ENCODE measurements around the gene ZNF771.
"Not testable (repeated sequence)": the region's sequence is repeated elsewhere in the genome, so short reads cannot be mapped to it uniquely, and the experiment has no call there.

ZNF771 gene

DNA sequence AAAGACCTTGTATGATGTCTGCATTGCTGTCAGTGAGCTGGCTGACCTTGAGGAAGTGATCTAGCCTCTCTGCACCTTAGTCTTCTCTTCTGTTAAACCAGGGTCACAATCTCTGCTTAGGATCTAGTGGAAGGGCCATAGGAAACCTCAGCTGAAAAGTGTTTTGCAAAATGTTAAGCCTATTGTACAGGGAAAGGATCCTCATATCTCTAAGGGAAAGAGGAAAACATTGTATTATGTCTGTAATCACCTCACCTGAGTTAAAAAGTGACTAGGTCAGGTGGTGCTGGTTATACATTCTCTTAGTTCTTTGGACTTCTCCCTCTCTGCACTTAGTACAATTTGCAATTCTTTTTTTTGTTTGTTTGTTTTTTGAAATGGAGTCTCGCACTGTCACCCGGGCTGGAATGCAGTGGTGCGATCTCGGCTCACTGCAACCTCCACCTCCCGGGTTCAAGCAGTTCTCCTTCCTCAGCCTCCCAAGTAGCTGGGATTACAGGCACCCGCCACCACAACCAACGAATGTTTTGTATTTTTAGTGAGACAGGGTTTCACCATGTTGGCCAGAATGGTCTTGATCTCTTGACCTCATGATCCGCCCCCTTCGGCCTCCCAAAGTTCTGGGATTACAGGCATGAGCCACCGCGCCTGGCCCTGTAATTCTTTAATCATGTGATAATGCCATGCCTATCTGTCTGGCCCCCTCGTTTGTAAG lies 40.3 kb downstream of the ZNF771 start:
- TF ChIP-seq, protein P1, sequence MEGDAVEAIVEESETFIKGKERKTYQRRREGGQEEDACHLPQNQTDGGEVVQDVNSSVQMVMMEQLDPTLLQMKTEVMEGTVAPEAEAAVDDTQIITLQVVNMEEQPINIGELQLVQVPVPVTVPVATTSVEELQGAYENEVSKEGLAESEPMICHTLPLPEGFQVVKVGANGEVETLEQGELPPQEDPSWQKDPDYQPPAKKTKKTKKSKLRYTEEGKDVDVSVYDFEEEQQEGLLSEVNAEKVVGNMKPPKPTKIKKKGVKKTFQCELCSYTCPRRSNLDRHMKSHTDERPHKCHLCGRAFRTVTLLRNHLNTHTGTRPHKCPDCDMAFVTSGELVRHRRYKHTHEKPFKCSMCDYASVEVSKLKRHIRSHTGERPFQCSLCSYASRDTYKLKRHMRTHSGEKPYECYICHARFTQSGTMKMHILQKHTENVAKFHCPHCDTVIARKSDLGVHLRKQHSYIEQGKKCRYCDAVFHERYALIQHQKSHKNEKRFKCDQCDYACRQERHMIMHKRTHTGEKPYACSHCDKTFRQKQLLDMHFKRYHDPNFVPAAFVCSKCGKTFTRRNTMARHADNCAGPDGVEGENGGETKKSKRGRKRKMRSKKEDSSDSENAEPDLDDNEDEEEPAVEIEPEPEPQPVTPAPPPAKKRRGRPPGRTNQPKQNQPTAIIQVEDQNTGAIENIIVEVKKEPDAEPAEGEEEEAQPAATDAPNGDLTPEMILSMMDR (conservative IDR thresholded peaks at IDR 0.05; ENCODE audit: low read depth, low read length), result no peak

DNA sequence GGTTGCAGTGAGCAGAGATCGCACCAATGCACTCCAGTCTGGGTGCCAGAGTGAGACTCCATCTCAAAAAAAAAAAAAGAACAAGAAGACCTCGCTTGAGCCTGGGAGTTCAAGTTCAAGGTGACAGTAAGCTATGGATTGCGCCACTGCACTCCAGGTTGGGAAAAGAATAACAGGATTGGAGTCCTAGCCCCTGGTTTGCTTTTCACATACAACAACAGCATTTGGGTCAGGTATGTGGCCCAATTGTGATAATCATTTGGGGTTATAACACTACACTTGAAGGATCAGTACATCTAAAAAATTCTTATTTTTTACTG lies 41.7 kb downstream of the ZNF771 start:
- TF ChIP-seq, protein P1 (conservative IDR thresholded peaks at IDR 0.05; ENCODE audit: low read depth, low read length), result no peak
- DNase-seq (ENCODE audit: low read depth), result no peak
- H3K4me3 ChIP-seq (ENCODE audit: low read length), result no peak overlapping the region

More for the DNA sequence above, 40.3 kb downstream of the ZNF771 start:
- no peak for DNase-seq (ENCODE audit: low read depth)
- H3K4me3 ChIP-seq (ENCODE audit: low read length), result no peak overlapping the region

DNA sequence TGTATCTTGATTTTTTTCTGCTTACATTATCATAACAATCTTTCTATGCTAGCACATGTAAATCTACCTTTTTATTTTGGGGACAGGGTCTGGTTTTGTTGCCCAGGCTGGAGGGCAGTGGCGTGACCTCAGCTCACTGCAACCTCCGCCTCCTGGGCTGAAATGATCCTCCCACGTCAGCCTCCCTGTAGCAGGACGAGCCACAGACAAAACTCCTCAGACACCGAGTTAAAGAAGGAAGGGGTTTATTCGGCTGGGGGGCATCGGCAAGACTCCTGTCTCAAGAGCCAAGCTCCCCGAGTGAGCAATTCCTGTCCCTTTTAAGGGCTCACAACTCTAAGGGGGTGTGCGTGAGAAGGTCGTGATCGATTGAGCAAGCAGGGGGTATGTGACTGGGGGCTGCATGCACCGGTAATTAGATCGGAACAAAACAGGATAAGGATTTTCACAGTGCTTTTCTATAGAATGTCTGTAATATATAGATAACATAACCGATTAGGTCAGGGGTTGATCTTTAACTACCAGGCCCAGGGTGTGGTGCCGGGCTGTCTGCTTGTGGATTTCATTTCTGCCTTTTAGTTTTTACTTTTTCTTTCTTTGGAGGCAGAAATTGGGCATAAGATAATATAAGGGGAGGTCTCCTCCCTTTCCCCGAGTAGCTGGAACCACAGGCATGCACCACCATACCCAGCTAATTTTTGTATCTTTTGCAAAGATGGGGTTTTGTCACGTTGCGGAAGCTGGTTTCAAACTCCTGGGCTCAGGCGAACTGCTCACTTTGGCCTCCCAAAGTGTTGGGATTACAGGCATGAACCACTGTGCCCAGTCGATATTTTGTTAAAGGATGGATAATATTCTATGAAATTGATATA lies 45.5 kb downstream of the ZNF771 start:
- H3K4me3 ChIP-seq (ENCODE audit: low read length); DNase-seq (ENCODE audit: low read depth): not testable (repeated sequence)

DNA sequence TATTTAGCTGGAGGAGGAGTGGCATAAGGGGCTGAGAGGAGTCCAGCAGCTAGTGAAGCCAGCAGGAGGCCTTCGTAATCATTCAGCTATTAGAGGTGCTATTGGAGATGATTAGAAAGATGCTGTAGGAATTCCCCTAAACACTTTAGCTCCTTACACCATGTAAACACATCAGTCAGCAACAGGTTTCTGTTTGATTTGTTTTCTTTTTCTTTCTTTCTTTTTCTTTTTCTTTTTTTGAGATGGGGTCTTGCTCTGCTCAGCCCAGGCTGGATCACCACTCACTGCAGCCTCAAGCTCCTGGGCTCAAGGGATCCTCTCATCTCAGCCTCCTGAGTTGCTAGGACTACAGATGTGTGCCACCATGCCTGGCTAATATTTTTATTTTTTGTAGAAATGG lies 48.9 kb downstream of the ZNF771 start:
- TF ChIP-seq, protein P1 (conservative IDR thresholded peaks at IDR 0.05; ENCODE audit: low read depth, low read length), result no peak
- DNase-seq (ENCODE audit: low read depth), result no peak
- no peak overlapping the region for H3K4me3 ChIP-seq (ENCODE audit: low read length)

DNA sequence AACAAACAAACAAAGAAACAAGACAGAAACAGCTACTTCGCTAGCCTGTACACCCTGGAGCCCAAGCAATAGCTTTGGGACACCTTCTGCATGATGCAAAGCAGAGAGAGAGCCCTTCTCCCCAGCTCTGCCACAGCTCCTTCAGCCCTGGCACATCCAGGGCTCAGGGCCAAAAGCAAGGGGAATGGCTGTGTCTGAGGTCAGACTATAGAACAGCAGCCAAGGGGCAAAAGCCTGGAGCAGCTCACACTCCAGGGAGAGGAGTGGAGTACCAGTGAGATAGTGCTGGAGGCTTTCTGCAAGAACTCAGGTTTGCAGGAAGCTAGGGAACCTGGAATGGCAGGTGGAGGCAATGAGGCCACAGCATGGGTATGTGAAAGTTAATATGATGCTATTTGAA lies 49.9 kb downstream of the ZNF771 start:
- DNase-seq (ENCODE audit: low read depth), result no peak
- TF ChIP-seq, protein P1 (conservative IDR thresholded peaks at IDR 0.05; ENCODE audit: low read depth, low read length), result no peak
- no peak overlapping the region for H3K4me3 ChIP-seq (ENCODE audit: low read length)

DNA sequence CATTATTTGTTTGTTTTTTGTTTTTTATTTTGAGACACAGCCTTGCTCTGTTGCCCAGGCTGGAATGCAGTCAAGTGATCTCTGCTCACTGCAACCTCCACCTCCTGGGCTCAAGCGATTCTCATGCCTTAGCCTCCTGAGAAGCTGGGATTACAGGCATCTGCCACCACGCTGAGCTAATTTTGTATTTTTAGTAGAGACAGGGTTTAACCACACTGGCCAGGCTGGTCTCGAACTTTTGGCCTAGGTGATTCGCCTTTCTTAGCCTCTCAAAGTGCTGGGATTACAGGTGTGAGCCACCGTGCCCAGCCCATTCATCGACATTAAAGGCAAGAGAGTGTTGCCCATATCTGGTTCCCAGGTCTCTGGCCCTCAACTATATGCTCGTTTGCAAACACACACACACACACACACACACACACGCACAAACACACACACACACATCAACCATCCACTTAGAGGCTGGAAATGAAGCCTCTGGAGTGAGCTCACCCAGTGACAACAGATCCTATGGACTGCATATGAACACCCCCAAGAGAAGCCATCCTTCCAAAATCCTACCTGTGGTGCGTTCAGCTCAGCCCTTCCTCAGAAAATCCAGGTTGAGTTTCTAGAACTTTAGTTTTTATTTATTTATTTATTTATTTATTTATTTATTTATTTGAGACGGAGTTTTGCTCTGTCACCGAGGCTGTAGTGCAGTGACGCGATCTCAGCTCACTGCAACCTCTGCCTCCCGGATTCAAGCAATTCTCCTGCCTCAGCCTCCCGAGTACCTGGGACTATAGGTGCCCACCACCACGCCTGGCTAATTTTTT lies 50.5 kb downstream of the ZNF771 start:
- no peak overlapping the region for H3K4me3 ChIP-seq (ENCODE audit: low read length)
- TF ChIP-seq, protein P1 (conservative IDR thresholded peaks at IDR 0.05; ENCODE audit: low read depth, low read length), result no peak
- no peak for DNase-seq (ENCODE audit: low read depth)

All from retinal pigment epithelial cell (primary cell).